WI38 (cell line): Measurements from ENCODE around the gene MTR.

Source experiments
- H3K4me3 ChIP-seq: 2 replicates; pipeline ENCODE4 v1.5.1; 2011; ENCODE audit warnings: low read depth, mild to moderate bottlenecking, control low read depth, low read length
- CTCF ChIP-seq: IDR thresholded peaks from 2 replicates; pipeline ENCODE4 v1.5.1; 2012; ENCODE audit warnings: low read depth, mild to moderate bottlenecking, control low read depth, low read length

The MTR gene

GRCh38 chr1:236837897-236838296 lies 42.8 kb downstream of the MTR start:
- no peak overlapping the region for H3K4me3 ChIP-seq
- TF ChIP-seq CTCF = no peak

GRCh38 chr1:236841341-236841740 lies 46.2 kb downstream of the MTR start:
- no peak for TF ChIP-seq CTCF
- no peak overlapping the region for H3K4me3 ChIP-seq

GRCh38 chr1:236844499-236845271 lies 49.6 kb downstream of the MTR start:
- no peak for TF ChIP-seq CTCF

GRCh38 chr1:236845830-236846229 lies 50.7 kb downstream of the MTR start:
- TF ChIP-seq CTCF = no peak

More at GRCh38 chr1:236844499-236845271, 49.6 kb downstream of the MTR start:
- no peak overlapping the region for H3K4me3 ChIP-seq

GRCh38 chr1:236848274-236848923 lies 53.3 kb downstream of the MTR start:
- H3K4me3 ChIP-seq = no peak overlapping the region
- TF ChIP-seq CTCF = no peak

More at GRCh38 chr1:236845830-236846229, 50.7 kb downstream of the MTR start:
- no peak overlapping the region for H3K4me3 ChIP-seq

- no peak for TF ChIP-seq CTCF
- no peak overlapping the region for H3K4me3 ChIP-seq
These were observed 55.2 kb downstream of the MTR start for GRCh38 chr1:236850077-236850979.
